IPS DF 6.9 (cell line): ENCODE measurements around the gene ZNF81.

Experiments used
- DNase-seq: peaks from one replicate; pipeline ENCODE4 v3.0.0-alpha.2; 2013; ENCODE audit warnings: low read depth, low spot score
- H3K27ac ChIP-seq: one replicate; pipeline ENCODE4 v1.5.1; 2013; ENCODE audit warnings: low read length, control low read depth
- H3K27me3 ChIP-seq: 2 replicates; pipeline ENCODE4 v1.6.1; 2013; ENCODE audit warnings: mild to moderate bottlenecking, low read length; ENCODE audit not compliant: control insufficient read depth, insufficient read depth
- H3K36me3 ChIP-seq: 2 replicates; pipeline ENCODE4 v1.6.1; 2013; ENCODE audit warnings: low read length; ENCODE audit not compliant: control insufficient read depth, insufficient read depth
- H3K4me1 ChIP-seq: 2 replicates; pipeline ENCODE4 v1.6.1; 2013; ENCODE audit warnings: low read length; ENCODE audit not compliant: control insufficient read depth, insufficient read depth
- H3K4me3 ChIP-seq: 2 replicates; pipeline ENCODE4 v1.5.1; 2013; ENCODE audit warnings: mild to moderate bottlenecking, low read length
- H3K9me3 ChIP-seq: 2 replicates; pipeline ENCODE4 v1.6.1; 2013; ENCODE audit warnings: low read length, inconsistent platforms; ENCODE audit not compliant: control insufficient read depth, insufficient read depth
- WGBS: extraction: QIAGEN DNeasy Blood & Tissue Kit; methylation state at CpG from one replicate; pipeline ENCODE4 v1.1.7; 2013; ENCODE audit warnings: mixed read lengths, missing lambda C conversion rate; ENCODE audit not compliant: insufficient read length, insufficient coverage; 5-methylcytosine and 5-hydroxymethylcytosine counted together

ZNF81 gene

GRCh38 chrX:47807548-47807947, 29.2 kb upstream of the ZNF81 start:
- Histone ChIP-seq H3K27me3 (no peaks in the 10 kb centered on the region), H3K9me3 (no peaks in the 10 kb centered on the region), H3K4me1 (0 out of 2 replicates have a peak, but pooled peaks cover 3% of the 10 kb centered on the region), H3K27ac (no peak overlapping the region), H3K4me3 (no peak overlapping the region), H3K36me3 (no peaks in the 10 kb centered on the region)
- no CpG with 5 or more reads among the region's 12 CpGs for WGBS
- DNase-seq = no peak

- no peaks in the 10 kb centered on the region for H3K27me3 ChIP-seq
- no CpG with 5 or more reads among the region's 9 CpGs for WGBS
- no peaks in the 10 kb centered on the region for H3K36me3 ChIP-seq
- H3K27ac ChIP-seq = no peak overlapping the region
- no peak overlapping the region for H3K4me3 ChIP-seq
- no peak for DNase-seq
- H3K9me3 ChIP-seq = no peaks in the 10 kb centered on the region
- 0 out of 2 replicates have a peak, but pooled peaks cover 3% of the 10 kb centered on the region for H3K4me1 ChIP-seq
These were observed 27.6 kb upstream of the ZNF81 start for GRCh38 chrX:47808904-47809788.

GRCh38 chrX:47814851-47815250, 21.9 kb upstream of the ZNF81 start:
- H3K27me3 ChIP-seq = no peaks in the 10 kb centered on the region
- H3K36me3 ChIP-seq = no peaks in the 10 kb centered on the region
- no peak overlapping the region for H3K27ac ChIP-seq
- no peak for DNase-seq
- no peak overlapping the region for H3K4me3 ChIP-seq
- H3K4me1 ChIP-seq = no peaks in the 10 kb centered on the region; the same call in 1 of the 2 replicates
- H3K9me3 ChIP-seq = no peaks in the 10 kb centered on the region
- no CpG with 5 or more reads among the region's 1 CpG for WGBS

GRCh38 chrX:47815901-47816845, 20.5 kb upstream of the ZNF81 start:
- Histone ChIP-seq H3K4me1 (no peaks in the 10 kb centered on the region; the same call in 1 of the 2 replicates), H3K9me3 (no peaks in the 10 kb centered on the region), H3K4me3 (no peak overlapping the region), H3K36me3 (no peaks in the 10 kb centered on the region), H3K27ac (peak overlapping the region; percentile 72), H3K27me3 (no peaks in the 10 kb centered on the region)
- no CpG with 5 or more reads among the region's 4 CpGs for WGBS
- no peak for DNase-seq

- no peak for DNase-seq
- Histone ChIP-seq H3K4me1 (no peaks in the 10 kb centered on the region; the same call in 1 of the 2 replicates), H3K27me3 (no peaks in the 10 kb centered on the region), H3K27ac (no peak overlapping the region), H3K36me3 (no peaks in the 10 kb centered on the region), H3K9me3 (no peaks in the 10 kb centered on the region), H3K4me3 (no peak overlapping the region)
- WGBS = no CpG with 5 or more reads among the region's 1 CpG
These were observed 19.3 kb upstream of the ZNF81 start for GRCh38 chrX:47817421-47817820.

GRCh38 chrX:47817897-47818296, 18.8 kb upstream of the ZNF81 start:
- WGBS = no CpG with 5 or more reads among the region's 1 CpG
- H3K27me3 ChIP-seq = no peaks in the 10 kb centered on the region
- H3K4me3 ChIP-seq = no peak overlapping the region
- no peak overlapping the region for H3K27ac ChIP-seq
- no peaks in the 10 kb centered on the region for H3K36me3 ChIP-seq
- DNase-seq = no peak
- H3K9me3 ChIP-seq = no peaks in the 10 kb centered on the region
- no peaks in the 10 kb centered on the region; the same call in 1 of the 2 replicates for H3K4me1 ChIP-seq

- DNase-seq = no peak
- Histone ChIP-seq H3K27ac (no peak overlapping the region), H3K9me3 (no peaks in the 10 kb centered on the region), H3K27me3 (no peaks in the 10 kb centered on the region), H3K4me1 (no peaks in the 10 kb centered on the region), H3K4me3 (no peak overlapping the region), H3K36me3 (no peaks in the 10 kb centered on the region)
- no CpG with 5 or more reads among the region's 1 CpG for WGBS
These were observed 7.7 kb upstream of the ZNF81 start for GRCh38 chrX:47828984-47829383.

GRCh38 chrX:47831788-47832187, 4.9 kb upstream of the ZNF81 start:
- no peaks in the 10 kb centered on the region for H3K27me3 ChIP-seq
- no peak for DNase-seq
- H3K4me1 ChIP-seq = no peaks in the 10 kb centered on the region
- no peak overlapping the region for H3K27ac ChIP-seq
- H3K36me3 ChIP-seq = no peaks in the 10 kb centered on the region
- no CpG with 5 or more reads among the region's 2 CpGs for WGBS
- no peaks in the 10 kb centered on the region for H3K9me3 ChIP-seq
- H3K4me3 ChIP-seq = no peak overlapping the region

- H3K27me3 ChIP-seq = no peaks in the 10 kb centered on the region
- H3K4me1 ChIP-seq = no peaks in the 10 kb centered on the region
- H3K27ac ChIP-seq = no peak overlapping the region
- H3K9me3 ChIP-seq = no peaks in the 10 kb centered on the region
- DNase-seq = no peak
- no peaks in the 10 kb centered on the region for H3K36me3 ChIP-seq
- no peak overlapping the region for H3K4me3 ChIP-seq
- WGBS = no CpG with 5 or more reads among the region's 1 CpG
These were observed 1.7 kb downstream of the ZNF81 start for GRCh38 chrX:47838361-47838760.

- no peaks in the 10 kb centered on the region for H3K9me3 ChIP-seq
- H3K4me3 ChIP-seq = no peak overlapping the region
- WGBS = no CpG with 5 or more reads among the region's 4 CpGs
- no peaks in the 10 kb centered on the region for H3K4me1 ChIP-seq
- H3K27me3 ChIP-seq = no peaks in the 10 kb centered on the region
- no peak overlapping the region for H3K27ac ChIP-seq
- H3K36me3 ChIP-seq = no peaks in the 10 kb centered on the region
- DNase-seq = no peak
These were observed 3.4 kb downstream of the ZNF81 start for GRCh38 chrX:47840111-47840510.
